Measurements from ENCODE around the gene ODF2L. TPM values are rescaled to one million over a fixed set of nuclear protein-coding genes. Genes with fewer than 3 reads are reported as not detected.
"Not testable (repeated sequence)": the region's sequence is repeated elsewhere in the genome, so short reads cannot be mapped to it uniquely, and the experiment has no call there.

The ODF2L gene
- total and polyA plus RNA-seq, 2 experiments from 2014 or later = 29.6 to 36.6 TPM

GRCh38 chr1:86357796-86358195 is 38.3 kb downstream of the ODF2L start:
- H3K9me3 ChIP-seq (ENCODE audit: low read depth) = no peaks in the 10 kb centered on the region
- TF ChIP-seq CTCF (IDR thresholded peaks at IDR 0.05; ENCODE audit: low read depth, low read length) = no peak
- no peaks in the 10 kb centered on the region for H3K4me1 ChIP-seq (ENCODE audit: low read depth)
- peaks cover 30% of the 10 kb centered on the region for H3K36me3 ChIP-seq
- no peaks in the 10 kb centered on the region for H3K27me3 ChIP-seq
- no peak overlapping the region for H3K27ac ChIP-seq
- no peak for DNase-seq (ENCODE audit: low read depth in 1 of 2, low spot score in 1 of 2)
- H3K4me3 ChIP-seq = no peak overlapping the region

GRCh38 chr1:86356247-86356646 is 39.9 kb downstream of the ODF2L start:
- peak; percentile 33 for TF ChIP-seq CTCF (IDR thresholded peaks at IDR 0.05; ENCODE audit: low read depth, low read length)
- Histone ChIP-seq H3K4me1 (ENCODE audit: low read depth) (no peaks in the 10 kb centered on the region), H3K4me3 (no peak overlapping the region), H3K9me3 (ENCODE audit: low read depth) (no peaks in the 10 kb centered on the region), H3K27ac (no peak overlapping the region), H3K36me3 (peaks cover 38% of the 10 kb centered on the region), H3K27me3 (no peaks in the 10 kb centered on the region)
- peak in 1 of 2 donors; percentile 40 for DNase-seq (ENCODE audit: low read depth in 1 of 2, low spot score in 1 of 2)

- TF ChIP-seq CTCF (IDR thresholded peaks at IDR 0.05; ENCODE audit: low read depth, low read length) = no peak
- no peak overlapping the region for H3K27ac ChIP-seq
- no peak overlapping the region for H3K4me3 ChIP-seq
- H3K27me3 ChIP-seq = no peaks in the 10 kb centered on the region
- peaks cover 28% of the 10 kb centered on the region for H3K36me3 ChIP-seq
- no peaks in the 10 kb centered on the region for H3K9me3 ChIP-seq (ENCODE audit: low read depth)
- H3K4me1 ChIP-seq (ENCODE audit: low read depth) = no peaks in the 10 kb centered on the region
- DNase-seq (ENCODE audit: low read depth in 1 of 2, low spot score in 1 of 2) = peak in 1 of 2 donors; percentile 40
These were observed 44.0 kb downstream of the ODF2L start for GRCh38 chr1:86352086-86352485.

GRCh38 chr1:86350230-86350629 is 45.9 kb downstream of the ODF2L start:
- not testable (repeated sequence) for H3K27ac ChIP-seq; H3K27me3 ChIP-seq; H3K4me1 ChIP-seq (ENCODE audit: low read depth); H3K9me3 ChIP-seq (ENCODE audit: low read depth); H3K4me3 ChIP-seq; DNase-seq (ENCODE audit: low read depth in 1 of 2, low spot score in 1 of 2)
- H3K36me3 ChIP-seq = peaks cover 23% of the 10 kb centered on the region

GRCh38 chr1:86346388-86346787 is 49.7 kb downstream of the ODF2L start:
- no peaks in the 10 kb centered on the region for H3K27me3 ChIP-seq
- TF ChIP-seq CTCF (IDR thresholded peaks at IDR 0.05; ENCODE audit: low read depth, low read length) = no peak
- no peak for DNase-seq (ENCODE audit: low read depth in 1 of 2, low spot score in 1 of 2)
- no peaks in the 10 kb centered on the region for H3K9me3 ChIP-seq (ENCODE audit: low read depth)
- no peak overlapping the region for H3K27ac ChIP-seq
- no peaks in the 10 kb centered on the region for H3K36me3 ChIP-seq
- no peaks in the 10 kb centered on the region for H3K4me1 ChIP-seq (ENCODE audit: low read depth)
- no peak overlapping the region for H3K4me3 ChIP-seq

GRCh38 chr1:86345042-86345441 is 51.1 kb downstream of the ODF2L start:
- no peaks in the 10 kb centered on the region for H3K9me3 ChIP-seq (ENCODE audit: low read depth)
- no peaks in the 10 kb centered on the region for H3K36me3 ChIP-seq
- no peak overlapping the region for H3K27ac ChIP-seq
- no peaks in the 10 kb centered on the region for H3K27me3 ChIP-seq
- H3K4me1 ChIP-seq (ENCODE audit: low read depth) = no peaks in the 10 kb centered on the region
- DNase-seq (ENCODE audit: low read depth in 1 of 2, low spot score in 1 of 2) = no peak
- no peak overlapping the region for H3K4me3 ChIP-seq
- TF ChIP-seq CTCF (IDR thresholded peaks at IDR 0.05; ENCODE audit: low read depth, low read length) = no peak
